ENCODE results near the gene FMN1. TPM values are rescaled to one million over a fixed set of nuclear protein-coding genes. Genes with fewer than 3 reads are reported as not detected.

FMN1 gene
- polyA plus RNA-seq, 3 donors: 0.28 to 3.7 (median 0.34) TPM

GRCh38 chr15:32987067-32987466 is 207.4 kb downstream of the FMN1 start:
- no peak overlapping the region for H3K4me2 ChIP-seq (replicated peaks; ENCODE audit: extremely low read depth, low read length, poor library complexity, severe bottlenecking)
- H4K20me1 ChIP-seq (ENCODE audit: insufficient read depth, low read length): no peaks in the 10 kb centered on the region
- Mint-ChIP-seq H3K36me3 (no peaks in the 10 kb centered on the region), H3K4me3 (no peak overlapping the region), H3K27me3 (ENCODE audit: low read depth in 3 of 3) (no peaks in the 10 kb centered on the region), H3K4me1 (no peaks in the 10 kb centered on the region), H3K27ac (no peak overlapping the region), H3K9me3 (peaks cover 0 to 3% (median 0%) of the 10 kb centered on the region in 7 donors)
- intact Hi-C loops (cut with micrococcal nuclease): no loop called here
- WGBS (ENCODE audit: insufficient coverage): 100% methylated on average over 1 of the region's 4 CpGs
- H3K9me3 ChIP-seq (replicated peaks in 1 of 2; ENCODE audit: control insufficient read depth in 1 of 2, insufficient read depth in 1 of 2, low read length in 2 of 2): peaks cover 5 to 9% of the 10 kb centered on the region in 2 donors
- TF ChIP-seq CTCF (IDR thresholded peaks at IDR 0.05): no peak
- no peak for DNase-seq
- H3K4me1 ChIP-seq (ENCODE audit: control insufficient read depth in 1 of 2, insufficient read depth in 2 of 2, low read length in 2 of 2): no peaks in the 10 kb centered on the region
- no peak overlapping the region for H2AFZ ChIP-seq (ENCODE audit: insufficient read depth, low read depth, low read length, poor library complexity, severe bottlenecking)
- H3K27ac ChIP-seq (ENCODE audit: low read depth in 1 of 2, low read length in 2 of 2): no peak overlapping the region
- H3K9ac ChIP-seq (ENCODE audit: insufficient read depth, low read length, poor library complexity, severe bottlenecking): no peak overlapping the region
- no peaks in the 10 kb centered on the region for H3K79me2 ChIP-seq (ENCODE audit: insufficient read depth, low read length)
- no peaks in the 10 kb centered on the region for H3K27me3 ChIP-seq (ENCODE audit: control insufficient read depth in 2 of 2, insufficient read depth in 2 of 2, low read length in 2 of 2)
- no peaks in the 10 kb centered on the region for H3K36me3 ChIP-seq (replicated peaks in 1 of 2; ENCODE audit: control insufficient read depth in 1 of 2, insufficient read depth in 2 of 2, low read length in 2 of 2)
- no peak overlapping the region for H3K4me3 ChIP-seq (replicated peaks in 1 of 3; ENCODE audit: low read depth in 2 of 3, low read length in 3 of 3)

GRCh38 chr15:32986147-32986546 is 208.4 kb downstream of the FMN1 start:
- H3K27me3 Mint-ChIP-seq (ENCODE audit: low read depth in 3 of 3): no peaks in the 10 kb centered on the region
- no peaks in the 10 kb centered on the region for H3K36me3 Mint-ChIP-seq
- Histone ChIP-seq H3K36me3 (replicated peaks in 1 of 2; ENCODE audit: control insufficient read depth in 1 of 2, insufficient read depth in 2 of 2, low read length in 2 of 2) (no peaks in the 10 kb centered on the region), H4K20me1 (ENCODE audit: insufficient read depth, low read length) (no peaks in the 10 kb centered on the region), H3K4me2 (replicated peaks; ENCODE audit: extremely low read depth, low read length, poor library complexity, severe bottlenecking) (no peak overlapping the region), H3K9me3 (replicated peaks in 1 of 2; ENCODE audit: control insufficient read depth in 1 of 2, insufficient read depth in 1 of 2, low read length in 2 of 2) (peaks cover 5 to 9% of the 10 kb centered on the region in 2 donors), H2AFZ (ENCODE audit: insufficient read depth, low read depth, low read length, poor library complexity, severe bottlenecking) (no peak overlapping the region), H3K4me3 (replicated peaks in 1 of 3; ENCODE audit: low read depth in 2 of 3, low read length in 3 of 3) (no peak overlapping the region), H3K79me2 (ENCODE audit: insufficient read depth, low read length) (no peaks in the 10 kb centered on the region), H3K4me1 (ENCODE audit: control insufficient read depth in 1 of 2, insufficient read depth in 2 of 2, low read length in 2 of 2) (no peaks in the 10 kb centered on the region), H3K27me3 (ENCODE audit: control insufficient read depth in 2 of 2, insufficient read depth in 2 of 2, low read length in 2 of 2) (no peaks in the 10 kb centered on the region), H3K9ac (ENCODE audit: insufficient read depth, low read length, poor library complexity, severe bottlenecking) (no peak overlapping the region), H3K27ac (ENCODE audit: low read depth in 1 of 2, low read length in 2 of 2) (no peak overlapping the region)
- peaks cover 0 to under 1% (median 0%) of the 10 kb centered on the region in 7 donors for H3K9me3 Mint-ChIP-seq
- H3K4me1 Mint-ChIP-seq: no peaks in the 10 kb centered on the region
- DNase-seq: no peak
- H3K4me3 Mint-ChIP-seq: no peak overlapping the region
- no CpG with 5 or more reads among the region's 2 CpGs for WGBS (ENCODE audit: insufficient coverage)
- intact Hi-C loops (cut with micrococcal nuclease): no loop called here
- H3K27ac Mint-ChIP-seq: no peak overlapping the region
- no peak for TF ChIP-seq CTCF (IDR thresholded peaks at IDR 0.05)
